ENCODE results near the gene PHYHIPL. TPM values are rescaled to one million over a fixed set of nuclear protein-coding genes. Genes with fewer than 3 reads are reported as not detected.

PHYHIPL gene
- total RNA-seq, 1 donor from 2014 or later: 0.17 TPM

DNA sequence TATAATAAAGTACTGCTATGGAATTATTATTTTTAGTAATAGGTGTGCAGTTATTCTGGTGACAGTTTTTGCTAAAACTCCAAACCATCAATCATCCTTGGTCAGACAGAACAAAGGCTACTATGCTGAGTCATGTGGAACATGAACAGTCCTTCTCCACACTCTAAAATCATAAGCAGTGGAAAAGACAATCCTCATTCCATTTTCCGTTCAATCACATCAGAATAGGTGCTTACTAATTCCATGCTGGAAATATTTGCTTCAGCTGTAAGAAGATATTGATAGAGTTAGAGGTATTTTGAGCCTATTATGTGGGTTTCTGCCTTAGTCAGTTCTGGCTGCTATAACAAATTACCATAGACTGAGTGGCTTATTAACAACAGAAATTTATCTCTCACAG, 103.0 kb downstream of the PHYHIPL start:
- no peak for DNase-seq (ENCODE audit: low read depth)
- Histone ChIP-seq H3K4me3 (ENCODE audit: low read depth, low read length) (no peak overlapping the region), H3K27me3 (ENCODE audit: control insufficient read depth, insufficient read depth, low read length) (peaks cover 6% of the 10 kb centered on the region), H3K36me3 (ENCODE audit: control insufficient read depth, insufficient read depth, low read length) (no peaks in the 10 kb centered on the region)
- TF ChIP-seq, protein P1, sequence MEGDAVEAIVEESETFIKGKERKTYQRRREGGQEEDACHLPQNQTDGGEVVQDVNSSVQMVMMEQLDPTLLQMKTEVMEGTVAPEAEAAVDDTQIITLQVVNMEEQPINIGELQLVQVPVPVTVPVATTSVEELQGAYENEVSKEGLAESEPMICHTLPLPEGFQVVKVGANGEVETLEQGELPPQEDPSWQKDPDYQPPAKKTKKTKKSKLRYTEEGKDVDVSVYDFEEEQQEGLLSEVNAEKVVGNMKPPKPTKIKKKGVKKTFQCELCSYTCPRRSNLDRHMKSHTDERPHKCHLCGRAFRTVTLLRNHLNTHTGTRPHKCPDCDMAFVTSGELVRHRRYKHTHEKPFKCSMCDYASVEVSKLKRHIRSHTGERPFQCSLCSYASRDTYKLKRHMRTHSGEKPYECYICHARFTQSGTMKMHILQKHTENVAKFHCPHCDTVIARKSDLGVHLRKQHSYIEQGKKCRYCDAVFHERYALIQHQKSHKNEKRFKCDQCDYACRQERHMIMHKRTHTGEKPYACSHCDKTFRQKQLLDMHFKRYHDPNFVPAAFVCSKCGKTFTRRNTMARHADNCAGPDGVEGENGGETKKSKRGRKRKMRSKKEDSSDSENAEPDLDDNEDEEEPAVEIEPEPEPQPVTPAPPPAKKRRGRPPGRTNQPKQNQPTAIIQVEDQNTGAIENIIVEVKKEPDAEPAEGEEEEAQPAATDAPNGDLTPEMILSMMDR (IDR thresholded peaks at IDR 0.05; ENCODE audit: insufficient read depth, low read length, poor library complexity, severe bottlenecking): no peak

GRCh38 chr10:59279991-59280505, 103.6 kb downstream of the PHYHIPL start:
- H3K27me3 ChIP-seq (ENCODE audit: control insufficient read depth, insufficient read depth, low read length): peaks cover 6% of the 10 kb centered on the region
- H3K36me3 ChIP-seq (ENCODE audit: control insufficient read depth, insufficient read depth, low read length): no peaks in the 10 kb centered on the region
- no peak for DNase-seq (ENCODE audit: low read depth)
- TF ChIP-seq, protein P1 (IDR thresholded peaks at IDR 0.05; ENCODE audit: insufficient read depth, low read length, poor library complexity, severe bottlenecking): no peak
- no peak overlapping the region for H3K4me3 ChIP-seq (ENCODE audit: low read depth, low read length)

DNA sequence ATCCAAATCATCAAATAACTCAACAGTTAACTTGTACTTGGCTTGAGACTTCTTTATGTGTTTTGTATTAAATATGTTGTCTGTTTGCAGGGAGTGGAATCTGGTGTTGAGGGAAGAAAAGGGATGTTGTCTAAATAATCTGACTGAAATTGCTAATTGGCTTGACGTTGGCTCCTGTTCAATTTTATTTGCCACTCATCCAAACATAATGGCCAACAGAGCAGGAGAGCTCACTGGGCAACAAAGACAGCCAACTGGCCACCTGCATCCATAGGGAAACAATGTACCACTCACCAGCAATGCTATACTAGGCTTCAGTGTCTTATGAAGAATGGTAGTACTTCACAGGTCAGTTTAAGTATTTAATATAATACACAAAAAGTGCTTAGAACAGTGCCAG, 105.4 kb downstream of the PHYHIPL start:
- H3K36me3 ChIP-seq (ENCODE audit: control insufficient read depth, insufficient read depth, low read length): no peaks in the 10 kb centered on the region
- no peak overlapping the region for H3K4me3 ChIP-seq (ENCODE audit: low read depth, low read length)
- TF ChIP-seq, protein P1 (IDR thresholded peaks at IDR 0.05; ENCODE audit: insufficient read depth, low read length, poor library complexity, severe bottlenecking): no peak

GRCh38 chr10:59283456-59284091, 107.1 kb downstream of the PHYHIPL start:
- TF ChIP-seq, protein P1 (IDR thresholded peaks at IDR 0.05; ENCODE audit: insufficient read depth, low read length, poor library complexity, severe bottlenecking): no peak
- no peak overlapping the region for H3K4me3 ChIP-seq (ENCODE audit: low read depth, low read length)
- H3K36me3 ChIP-seq (ENCODE audit: control insufficient read depth, insufficient read depth, low read length): no peaks in the 10 kb centered on the region
- peaks cover 6% of the 10 kb centered on the region for H3K27me3 ChIP-seq (ENCODE audit: control insufficient read depth, insufficient read depth, low read length)
- no peak for DNase-seq (ENCODE audit: low read depth)

More for the DNA sequence above, 105.4 kb downstream of the PHYHIPL start:
- DNase-seq (ENCODE audit: low read depth): no peak
- H3K27me3 ChIP-seq (ENCODE audit: control insufficient read depth, insufficient read depth, low read length): peaks cover 6% of the 10 kb centered on the region

DNA sequence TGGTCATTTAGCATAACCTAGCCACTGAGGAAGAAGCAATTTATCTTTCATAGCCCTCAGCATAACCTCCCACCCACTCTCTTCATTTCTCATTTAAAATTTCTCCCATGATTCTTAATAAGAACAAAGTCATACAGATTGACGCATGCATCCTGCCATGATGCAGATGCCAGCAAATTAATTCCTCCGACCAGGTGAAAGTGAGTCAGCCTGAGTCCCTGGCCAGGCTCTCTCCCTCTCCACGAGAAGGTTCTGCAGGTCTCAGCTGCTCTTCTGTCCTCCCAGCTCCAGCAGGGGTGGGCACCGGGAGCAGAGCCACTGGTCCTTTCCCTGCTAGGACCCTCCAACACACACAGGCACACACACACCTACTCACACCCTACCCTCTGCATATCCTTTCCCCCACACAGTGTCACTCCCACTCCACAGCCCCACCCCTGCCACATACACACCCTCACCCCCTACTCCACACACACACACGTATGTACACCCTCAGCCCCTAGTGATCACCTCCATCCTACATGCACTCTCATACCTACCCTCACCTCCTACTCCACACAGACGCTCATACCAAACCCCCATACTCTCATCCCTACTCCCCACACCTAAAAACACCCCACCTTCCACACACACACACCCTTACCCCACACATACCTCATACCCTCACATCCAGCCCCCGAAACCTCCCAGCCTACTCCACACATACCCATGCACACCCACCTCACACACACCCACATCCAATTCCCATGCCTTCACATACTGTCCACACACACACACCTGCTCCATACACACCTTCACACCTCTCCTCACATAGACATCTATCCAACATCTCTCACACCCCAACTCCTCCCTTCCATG, 107.9 kb downstream of the PHYHIPL start:
- DNase-seq (ENCODE audit: low read depth): no peak
- TF ChIP-seq, protein P1 (IDR thresholded peaks at IDR 0.05; ENCODE audit: insufficient read depth, low read length, poor library complexity, severe bottlenecking): no peak
- no peak overlapping the region for H3K4me3 ChIP-seq (ENCODE audit: low read depth, low read length)
- H3K36me3 ChIP-seq (ENCODE audit: control insufficient read depth, insufficient read depth, low read length): no peaks in the 10 kb centered on the region
- peaks cover 6% of the 10 kb centered on the region for H3K27me3 ChIP-seq (ENCODE audit: control insufficient read depth, insufficient read depth, low read length)

Measured in kidney epithelial cell (primary cell).